ENCODE measurements around the gene GZMB.
"Not testable (repeated sequence)": the region's sequence is repeated elsewhere in the genome, so short reads cannot be mapped to it uniquely, and the experiment has no call there.

The GZMB gene, protein sequence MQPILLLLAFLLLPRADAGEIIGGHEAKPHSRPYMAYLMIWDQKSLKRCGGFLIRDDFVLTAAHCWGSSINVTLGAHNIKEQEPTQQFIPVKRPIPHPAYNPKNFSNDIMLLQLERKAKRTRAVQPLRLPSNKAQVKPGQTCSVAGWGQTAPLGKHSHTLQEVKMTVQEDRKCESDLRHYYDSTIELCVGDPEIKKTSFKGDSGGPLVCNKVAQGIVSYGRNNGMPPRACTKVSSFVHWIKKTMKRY

DNA sequence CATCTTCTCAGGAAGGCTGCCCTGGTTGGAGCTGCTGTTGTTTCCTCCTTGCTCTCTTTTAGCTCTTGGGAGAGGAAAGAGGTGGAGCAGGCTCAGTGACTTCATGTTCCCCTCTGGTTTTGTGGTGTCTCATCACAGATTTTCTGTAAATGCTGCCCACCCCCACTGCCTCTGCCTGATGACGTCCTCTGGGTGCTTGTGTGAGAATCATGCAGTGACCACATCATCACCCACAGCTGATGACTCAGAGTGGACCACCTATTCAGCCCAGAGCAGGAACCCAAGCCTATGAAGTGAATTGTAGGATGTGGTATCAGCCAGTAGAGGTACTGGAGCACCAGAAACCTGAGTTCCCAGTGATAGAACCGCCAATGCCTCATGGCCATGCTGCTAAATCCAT, at the start of gene GZMB:
Gene GZMB (minus strand): TSS at position 33 of the 400 bp plus-strand sequence. CDS start 30 bp downstream, at position 3.
- DNase-seq (ENCODE audit: low spot score) = no peak

DNA sequence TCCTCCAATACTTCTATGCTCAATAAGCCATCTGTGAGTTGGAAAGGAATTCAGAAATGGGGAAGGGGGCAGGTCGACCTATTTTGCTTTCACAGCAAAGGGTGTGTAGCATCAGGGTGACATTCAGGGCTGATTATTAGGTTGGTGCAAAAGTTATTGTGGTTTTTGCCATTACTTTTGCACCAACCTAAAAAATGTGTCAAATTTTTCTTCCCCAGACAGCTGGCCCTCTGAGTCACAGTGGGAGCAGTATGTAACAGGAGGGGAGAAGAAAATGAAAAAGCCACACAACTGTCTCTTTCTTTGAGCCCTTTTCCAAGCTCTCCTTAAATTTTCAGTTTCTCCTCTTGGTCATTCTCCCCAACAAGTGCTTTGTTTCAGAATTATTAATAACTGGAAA, 47.1 kb upstream of the GZMB start:
- DNase-seq (ENCODE audit: low spot score) = no peak

DNA sequence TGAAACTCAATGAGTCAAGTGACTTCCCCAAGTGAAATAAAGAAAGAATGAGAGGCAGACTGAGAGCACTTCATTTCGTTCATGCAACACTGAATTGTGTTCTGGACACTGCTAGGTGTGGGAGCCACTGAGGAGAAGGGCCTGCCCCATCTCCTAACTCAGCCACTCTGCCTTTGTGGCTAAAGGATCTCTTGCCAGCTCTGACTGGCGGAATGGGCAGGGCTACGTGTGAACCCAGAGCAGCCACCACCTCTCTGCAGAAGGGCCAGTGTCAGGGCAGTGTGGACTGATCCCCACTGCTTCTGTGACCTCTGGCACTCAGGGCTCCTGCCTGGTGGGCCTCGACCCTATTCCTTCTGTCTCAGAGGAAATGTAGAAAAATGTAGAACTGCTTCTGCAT, 46.5 kb upstream of the GZMB start:
- DNase-seq (ENCODE audit: low spot score) = no peak

DNA sequence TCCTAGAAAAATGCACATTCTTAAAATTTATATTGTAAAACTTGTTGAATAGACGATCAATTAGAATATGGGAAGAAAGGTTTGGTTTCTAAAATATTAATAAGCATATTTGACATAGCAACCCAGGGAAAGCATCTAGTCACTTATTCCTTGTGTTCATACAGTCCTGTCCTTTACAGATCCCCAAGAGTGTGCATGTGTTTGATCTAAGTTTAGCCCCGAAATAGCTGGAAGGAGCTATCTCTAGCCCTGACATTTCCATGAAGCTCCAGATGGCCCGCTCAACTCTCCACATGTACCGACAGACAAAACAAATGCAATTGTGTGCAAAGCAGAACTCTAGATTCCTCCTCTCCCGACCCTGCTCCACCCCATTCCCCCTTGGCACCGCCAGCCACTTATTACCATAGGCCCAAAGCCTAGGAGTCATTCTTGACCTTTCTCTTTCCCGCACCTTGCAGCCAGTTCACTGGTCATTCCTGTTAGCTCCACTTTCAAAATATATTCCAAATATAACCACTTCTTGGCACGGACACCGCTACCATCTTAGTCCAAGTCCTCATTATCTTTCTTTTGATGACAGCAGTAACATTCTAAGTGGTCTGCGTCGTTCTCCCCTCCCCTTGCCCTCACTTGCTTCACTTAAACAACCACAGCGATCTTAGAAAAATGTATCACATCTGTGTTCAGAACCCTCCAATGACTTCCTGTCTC, 45.4 kb upstream of the GZMB start:
- DNase-seq (ENCODE audit: low spot score) = no peak

- DNase-seq (ENCODE audit: low spot score) = peak; percentile 88
Observed at GRCh38 chr14:24678801-24679247, 44.8 kb upstream of the GZMB start.

- no peak for DNase-seq (ENCODE audit: low spot score)
Observed at GRCh38 chr14:24677956-24678355, 44.0 kb upstream of the GZMB start.

DNA sequence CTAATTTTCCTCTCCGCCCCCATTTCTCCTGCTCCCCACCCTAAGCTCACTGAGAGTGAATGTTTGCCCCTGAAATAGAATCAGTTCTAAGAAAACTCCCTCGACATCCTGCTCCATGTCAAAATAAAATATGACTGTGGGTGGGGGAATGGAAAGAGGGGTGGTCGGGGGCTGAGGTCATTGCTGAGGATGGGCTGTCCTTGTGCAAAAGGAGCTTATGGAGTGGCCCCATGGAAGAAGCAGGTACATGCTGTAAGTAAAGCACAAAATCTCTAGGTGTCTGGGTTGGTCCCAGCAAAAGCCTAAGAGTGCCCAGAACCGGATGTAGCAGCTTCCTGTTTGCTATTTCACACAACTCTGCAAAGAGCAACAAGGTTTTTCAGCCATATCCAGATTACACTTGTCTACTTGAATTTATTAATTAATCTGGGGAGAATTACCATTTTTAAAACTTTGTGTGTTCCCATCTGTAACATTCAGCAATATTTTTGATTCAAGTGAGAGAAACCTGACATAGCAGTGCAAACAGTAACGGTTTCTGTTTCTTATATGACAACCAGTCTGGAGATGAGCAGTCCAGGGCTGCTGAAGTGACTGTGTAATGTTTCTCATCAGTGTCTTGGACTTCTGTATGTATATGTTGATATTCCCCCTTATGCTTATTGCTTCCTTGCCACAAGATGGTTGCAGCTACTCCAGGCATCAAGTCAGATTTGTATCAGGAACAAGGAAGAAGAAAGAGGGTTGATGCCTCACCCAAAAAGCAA, 40.4 kb upstream of the GZMB start:
- no peak for DNase-seq (ENCODE audit: low spot score)

GRCh38 chr14:24673534-24674203, 39.7 kb upstream of the GZMB start:
- DNase-seq (ENCODE audit: low spot score) = no peak

GRCh38 chr14:24673059-24673458, 39.1 kb upstream of the GZMB start:
- DNase-seq (ENCODE audit: low spot score) = no peak

DNA sequence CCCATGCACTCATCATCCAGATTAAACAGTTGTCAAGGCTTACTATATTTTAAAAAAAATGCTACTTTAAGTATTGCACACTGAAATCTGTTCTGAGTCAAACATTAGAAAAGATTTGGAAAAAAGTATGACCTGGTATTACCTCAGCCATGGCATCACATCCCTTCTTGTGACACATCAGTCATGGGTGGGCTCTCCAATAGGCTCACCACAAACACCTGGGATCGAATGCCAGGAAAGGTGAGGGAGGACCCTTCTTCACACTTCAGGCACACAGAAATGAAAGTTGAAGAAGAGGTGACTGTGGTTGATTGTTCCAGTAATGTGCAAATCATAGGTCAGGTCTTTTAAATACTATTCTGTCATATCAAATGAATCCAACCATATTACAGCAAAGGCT, 36.6 kb upstream of the GZMB start:
- DNase-seq (ENCODE audit: low spot score) = no peak

DNA sequence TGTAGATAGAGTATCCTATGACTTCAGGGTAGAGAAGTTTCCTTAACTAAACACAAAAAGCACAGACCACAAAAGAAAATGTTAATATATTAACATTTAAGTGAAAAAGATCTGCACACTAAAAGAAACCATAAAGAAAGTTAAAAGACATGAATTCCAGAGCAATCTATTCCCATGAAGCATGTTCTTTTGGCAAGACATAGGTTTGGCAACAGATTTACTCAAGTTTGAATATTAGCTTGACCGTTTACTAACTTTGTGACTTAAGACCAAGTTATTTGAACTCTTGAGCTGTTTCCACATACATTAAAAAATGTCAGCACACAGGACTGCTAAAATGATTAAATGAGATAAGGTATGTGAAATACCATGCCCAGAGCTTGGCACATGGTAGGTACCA, 35.7 kb upstream of the GZMB start:
- DNase-seq (ENCODE audit: low spot score) = no peak

DNA sequence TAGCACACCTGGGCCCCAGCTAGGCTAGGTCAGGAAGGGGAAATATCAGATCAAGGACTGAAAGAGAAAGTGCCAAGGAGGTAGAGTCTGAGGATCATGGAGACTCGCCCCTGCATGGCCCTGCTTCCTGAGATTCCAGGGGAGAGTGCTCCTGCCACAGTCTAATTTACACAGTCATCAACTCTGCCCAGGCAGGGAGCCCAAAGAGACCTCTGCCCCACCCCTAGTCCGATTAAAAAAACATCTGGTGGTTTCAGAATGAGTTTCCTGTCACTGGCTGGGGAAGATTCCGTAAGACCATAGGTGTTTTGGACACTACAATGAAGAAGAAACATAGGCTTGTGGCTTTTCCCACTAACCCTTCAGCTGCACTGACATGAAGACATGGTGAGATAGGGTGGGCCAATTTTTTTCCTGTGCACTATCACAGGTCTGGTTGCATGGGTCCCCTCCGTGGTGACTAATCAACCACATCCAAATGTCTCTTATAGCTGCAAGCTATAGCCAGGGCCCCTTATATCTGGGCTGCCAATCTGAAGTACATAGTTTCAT, 31.5 kb upstream of the GZMB start:
- no peak for DNase-seq (ENCODE audit: low spot score)

DNA sequence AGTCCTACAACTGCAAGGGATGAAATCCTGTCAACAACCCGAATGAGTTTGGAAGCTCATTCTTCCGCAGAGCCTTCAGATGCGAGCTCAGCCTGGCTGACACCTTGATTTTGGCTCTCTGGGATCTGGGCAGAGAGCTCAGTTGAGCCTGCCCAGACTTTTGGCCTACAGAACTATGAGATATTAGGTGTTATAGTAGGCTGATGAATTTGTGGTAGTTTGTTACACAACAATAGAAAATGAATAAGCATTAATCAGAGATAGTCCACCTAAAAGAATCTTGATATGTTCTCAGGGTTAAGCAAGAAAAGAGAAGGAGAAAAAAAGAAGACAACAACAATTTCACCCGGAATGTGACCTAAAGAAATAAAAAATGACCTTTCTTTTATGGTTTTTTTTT, 30.4 kb upstream of the GZMB start:
- no peak for DNase-seq (ENCODE audit: low spot score)

GRCh38 chr14:24662753-24663152, 28.8 kb upstream of the GZMB start:
- peak; percentile 14 for DNase-seq (ENCODE audit: low spot score)

- no peak for DNase-seq (ENCODE audit: low spot score)
Observed at GRCh38 chr14:24659916-24660570, 26.1 kb upstream of the GZMB start.

GRCh38 chr14:24648361-24648760, 14.4 kb upstream of the GZMB start:
- DNase-seq (ENCODE audit: low spot score) = not testable (repeated sequence)

- DNase-seq (ENCODE audit: low spot score) = no peak
Observed at GRCh38 chr14:24639905-24640304, 5.9 kb upstream of the GZMB start.

GRCh38 chr14:24639270-24639669, 5.3 kb upstream of the GZMB start:
- no peak for DNase-seq (ENCODE audit: low spot score)

DNA sequence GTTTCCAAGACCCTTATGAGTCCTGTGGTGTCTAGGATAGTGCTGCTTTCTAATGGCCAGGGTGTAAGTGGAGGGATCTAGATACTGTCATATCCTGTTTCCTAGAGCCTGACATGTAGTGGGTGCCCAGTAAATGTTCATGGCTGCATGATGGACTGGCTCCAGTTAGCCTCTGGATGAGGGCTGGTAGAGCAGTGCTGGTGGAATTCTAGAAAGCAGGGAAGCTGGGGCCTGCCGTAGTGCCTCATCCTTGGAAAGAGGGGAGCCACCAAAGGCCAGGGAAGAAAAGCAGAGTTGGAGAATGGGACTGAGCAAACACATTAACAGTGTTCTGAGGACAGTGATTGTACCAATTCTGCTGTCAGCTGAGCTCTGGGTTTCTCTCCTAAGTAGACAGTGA, 637 bp downstream of the GZMB start:
- no peak for DNase-seq (ENCODE audit: low spot score)

DNA sequence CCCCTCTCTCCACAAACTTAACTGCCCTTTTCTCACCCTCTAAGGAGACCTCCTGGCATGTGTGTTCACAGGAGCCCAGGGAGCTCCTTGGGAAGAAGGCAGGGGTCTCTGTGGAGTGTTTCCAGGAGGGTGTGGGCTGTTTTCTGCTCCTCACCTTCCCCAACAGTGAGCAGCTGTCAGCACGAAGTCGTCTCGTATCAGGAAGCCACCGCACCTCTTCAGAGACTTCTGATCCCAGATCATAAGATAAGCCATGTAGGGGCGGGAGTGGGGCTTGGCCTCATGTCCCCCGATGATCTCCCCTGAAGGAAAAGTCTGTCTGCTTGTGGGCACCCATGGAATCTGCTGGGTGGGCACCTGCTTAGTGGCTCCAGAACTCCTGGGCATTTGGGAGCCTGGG, 1.2 kb downstream of the GZMB start:
- no peak for DNase-seq (ENCODE audit: low spot score)

DNA sequence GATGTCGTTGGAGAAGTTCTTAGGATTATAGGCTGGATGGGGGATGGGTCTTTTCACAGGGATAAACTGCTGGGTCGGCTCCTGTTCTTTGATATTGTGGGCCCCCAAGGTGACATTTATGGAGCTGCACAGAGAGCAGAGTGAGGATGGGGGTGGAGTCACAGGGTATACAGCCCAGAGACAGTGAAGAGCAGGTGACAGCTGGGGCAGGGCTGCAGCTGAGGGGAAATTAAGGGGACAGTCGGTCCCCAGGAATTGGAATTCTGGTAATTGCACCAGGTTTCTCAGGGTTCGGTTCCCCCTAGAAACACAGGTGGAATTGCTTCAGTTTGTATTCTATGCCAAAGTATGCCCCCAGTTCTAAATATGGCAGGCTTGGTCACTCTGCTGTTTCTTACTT, 1.7 kb downstream of the GZMB start:
- no peak for DNase-seq (ENCODE audit: low spot score)
